Esophagus muscularis mucosa (tissue), 3 donors: ENCODE results near the gene CDK2AP2.

Source experiments
- CTCF ChIP-seq, 3 experiments: fragments of 200-600 bp in 2 of 3; fragments of 450-650 bp in 1 of 3; sonication (generic) in 2 of 3; IDR thresholded peaks; one replicate each; pipeline ENCODE4 v1.5.1; 2017 to 2019; ENCODE audit warnings: antibody characterized with exemption in 3 of 3, mild to moderate bottlenecking in 2 of 3, moderate library complexity in 1 of 3
- POLR2A ChIP-seq: fragments of 450-650 bp; IDR thresholded peaks from one replicate; pipeline ENCODE4 v1.6.1; 2017; ENCODE audit warnings: antibody characterized with exemption, moderate library complexity, mild to moderate bottlenecking, low read depth

GRCh38 chr11:67504950-67505581 lies 2.9 kb downstream of the CDK2AP2 start, which contains the start of gene PITPNM1:
- no peak for TF ChIP-seq CTCF (IDR thresholded peaks at IDR 0.05)
- no peak for TF ChIP-seq POLR2A
